Activated naive CD8-positive, alpha-beta T cell (primary cell): Measurements from ENCODE around the gene STX16.
"Not testable (repeated sequence)": the region's sequence is repeated elsewhere in the genome, so short reads cannot be mapped to it uniquely, and the experiment has no call there.

ENCODE experiments used
- H3K27ac Mint-ChIP-seq: one replicate; pipeline ENCODE4 v1.8.0; 2021; ENCODE audit warnings: mixed read lengths
- H3K27me3 Mint-ChIP-seq: one replicate; pipeline ENCODE4 v1.8.0; 2021; ENCODE audit warnings: mixed read lengths
- H3K36me3 Mint-ChIP-seq: one replicate; pipeline ENCODE4 v1.8.0; 2021; ENCODE audit warnings: mixed read lengths
- H3K4me1 Mint-ChIP-seq: one replicate; pipeline ENCODE4 v1.8.0; 2021; ENCODE audit warnings: low read depth, mixed read lengths
- H3K4me3 Mint-ChIP-seq: one replicate; pipeline ENCODE4 v1.8.0; 2021; ENCODE audit warnings: mild to moderate bottlenecking, mixed read lengths
- H3K9me3 Mint-ChIP-seq: one replicate; pipeline ENCODE4 v1.8.0; 2021; ENCODE audit warnings: low read depth, mixed read lengths

The STX16 gene

GRCh38 chr20:58638467-58639181, 12.5 kb upstream of the STX16 start:
- H3K9me3 Mint-ChIP-seq: no peaks in the 10 kb centered on the region
- no peaks in the 10 kb centered on the region for H3K36me3 Mint-ChIP-seq
- peaks cover 2% of the 10 kb centered on the region for H3K27me3 Mint-ChIP-seq
- no peak overlapping the region for H3K4me3 Mint-ChIP-seq
- peaks cover 22% of the 10 kb centered on the region for H3K4me1 Mint-ChIP-seq
- no peak overlapping the region for H3K27ac Mint-ChIP-seq

- H3K27me3 Mint-ChIP-seq: peaks cover 2% of the 10 kb centered on the region
- no peaks in the 10 kb centered on the region for H3K36me3 Mint-ChIP-seq
- H3K4me3 Mint-ChIP-seq: no peak overlapping the region
- H3K27ac Mint-ChIP-seq: no peak overlapping the region
- no peaks in the 10 kb centered on the region for H3K9me3 Mint-ChIP-seq
- H3K4me1 Mint-ChIP-seq: peaks cover 15% of the 10 kb centered on the region
These were observed 11.6 kb upstream of the STX16 start for GRCh38 chr20:58639182-58640146.

- Mint-ChIP-seq H3K9me3 (no peaks in the 10 kb centered on the region), H3K27me3 (peaks cover 2% of the 10 kb centered on the region), H3K4me1 (peaks cover 5% of the 10 kb centered on the region), H3K36me3 (no peaks in the 10 kb centered on the region), H3K4me3 (no peak overlapping the region), H3K27ac (no peak overlapping the region)
These were observed 10.6 kb upstream of the STX16 start for GRCh38 chr20:58640446-58640845.

- peaks cover 2% of the 10 kb centered on the region for H3K27me3 Mint-ChIP-seq
- H3K4me3 Mint-ChIP-seq: no peak overlapping the region
- H3K4me1 Mint-ChIP-seq: no peaks in the 10 kb centered on the region
- no peaks in the 10 kb centered on the region for H3K9me3 Mint-ChIP-seq
- H3K27ac Mint-ChIP-seq: no peak overlapping the region
- H3K36me3 Mint-ChIP-seq: no peaks in the 10 kb centered on the region
These were observed 8.6 kb upstream of the STX16 start for GRCh38 chr20:58642441-58642840.

- H3K27ac Mint-ChIP-seq, H3K27me3 Mint-ChIP-seq, H3K4me3 Mint-ChIP-seq, H3K36me3 Mint-ChIP-seq, H3K4me1 Mint-ChIP-seq, H3K9me3 Mint-ChIP-seq: not testable (repeated sequence)
These were observed 8.2 kb upstream of the STX16 start for GRCh38 chr20:58642896-58643295.

GRCh38 chr20:58645412-58645968, 5.6 kb upstream of the STX16 start:
- H3K27ac Mint-ChIP-seq: no peak overlapping the region
- peaks cover 2% of the 10 kb centered on the region for H3K27me3 Mint-ChIP-seq
- peaks cover 7% of the 10 kb centered on the region for H3K4me1 Mint-ChIP-seq
- no peaks in the 10 kb centered on the region for H3K9me3 Mint-ChIP-seq
- H3K36me3 Mint-ChIP-seq: no peaks in the 10 kb centered on the region
- no peak overlapping the region for H3K4me3 Mint-ChIP-seq

GRCh38 chr20:58646257-58646656, 4.8 kb upstream of the STX16 start:
- no peak overlapping the region for H3K4me3 Mint-ChIP-seq
- H3K36me3 Mint-ChIP-seq: no peaks in the 10 kb centered on the region
- H3K27me3 Mint-ChIP-seq: peaks cover 2% of the 10 kb centered on the region
- H3K4me1 Mint-ChIP-seq: peaks cover 7% of the 10 kb centered on the region
- H3K27ac Mint-ChIP-seq: no peak overlapping the region
- H3K9me3 Mint-ChIP-seq: no peaks in the 10 kb centered on the region

- Mint-ChIP-seq H3K27me3 (peaks cover 2% of the 10 kb centered on the region), H3K4me1 (peaks cover 7% of the 10 kb centered on the region), H3K9me3 (no peaks in the 10 kb centered on the region), H3K4me3 (no peak overlapping the region), H3K36me3 (no peaks in the 10 kb centered on the region), H3K27ac (no peak overlapping the region)
These were observed 4.4 kb upstream of the STX16 start for GRCh38 chr20:58646703-58647102.

- no peaks in the 10 kb centered on the region for H3K9me3 Mint-ChIP-seq
- no peak overlapping the region for H3K4me3 Mint-ChIP-seq
- peaks cover 7% of the 10 kb centered on the region for H3K4me1 Mint-ChIP-seq
- H3K27me3 Mint-ChIP-seq: peaks cover under 1% of the 10 kb centered on the region
- no peak overlapping the region for H3K27ac Mint-ChIP-seq
- no peaks in the 10 kb centered on the region for H3K36me3 Mint-ChIP-seq
These were observed 3.8 kb upstream of the STX16 start for GRCh38 chr20:58647162-58647795.

- H3K27ac Mint-ChIP-seq: no peak overlapping the region
- H3K36me3 Mint-ChIP-seq: no peaks in the 10 kb centered on the region
- H3K27me3 Mint-ChIP-seq: no peaks in the 10 kb centered on the region
- H3K9me3 Mint-ChIP-seq: no peaks in the 10 kb centered on the region
- H3K4me3 Mint-ChIP-seq: no peak overlapping the region
- peaks cover 8% of the 10 kb centered on the region for H3K4me1 Mint-ChIP-seq
These were observed 3.1 kb upstream of the STX16 start for GRCh38 chr20:58647796-58648501.

GRCh38 chr20:58648502-58648825, 2.6 kb upstream of the STX16 start:
- H3K4me1 Mint-ChIP-seq: peaks cover 14% of the 10 kb centered on the region
- H3K36me3 Mint-ChIP-seq, H3K27me3 Mint-ChIP-seq, H3K9me3 Mint-ChIP-seq: not testable (repeated sequence)
- H3K4me3 Mint-ChIP-seq: peak overlapping the region; percentile 83
- H3K27ac Mint-ChIP-seq: peak overlapping the region; percentile 90

GRCh38 chr20:58649288-58650180, 1.5 kb upstream of the STX16 start:
- Mint-ChIP-seq H3K36me3 (no peaks in the 10 kb centered on the region), H3K4me3 (peak overlapping the region; percentile 83), H3K27ac (peak overlapping the region; percentile 90), H3K9me3 (no peaks in the 10 kb centered on the region), H3K4me1 (peaks cover 17% of the 10 kb centered on the region), H3K27me3 (no peaks in the 10 kb centered on the region)

- Mint-ChIP-seq H3K9me3 (no peaks in the 10 kb centered on the region), H3K27me3 (no peaks in the 10 kb centered on the region), H3K36me3 (no peaks in the 10 kb centered on the region), H3K4me1 (peaks cover 21% of the 10 kb centered on the region), H3K4me3 (peak overlapping the region; percentile 97), H3K27ac (peak overlapping the region; percentile 98)
These were observed 805 bp upstream of the STX16 start for GRCh38 chr20:58650181-58650775.
